HepG2 (cell line): Measurements from ENCODE around the gene TIMM9. TPM values are rescaled to one million over a fixed set of nuclear protein-coding genes. Genes with fewer than 3 reads are reported as not detected.

Experiments
- ATAC-seq: fragments of 200-7000 bp; cut with Tn5 transposase; 3 replicates; pipeline ENCODE4 v1.9.1; 2020; ENCODE audit warnings: mild to moderate bottlenecking, moderate library complexity
- BruUV-seq: library from RNA; stranded (reverse); fragments of 400-500 nt; replicated peaks from 2 replicates; lab custom pipeline; 2021; lab: Mats Ljungman, UMichigan
- CTCF ChIA-PET: fragments of 300-600 bp; formaldehyde crosslinking; extraction: SDS; loops from one replicate; lab custom pipeline; 2021; ENCODE audit warnings: low total read pairs, inconsistent platforms, low intra/inter-chr PET ratio; lab: Yijun Ruan, JAX
- POLR2A ChIA-PET: fragments of 350-600 bp; sonication (Branson Sonifier 250); formaldehyde crosslinking; loops from one replicate; lab custom pipeline; 2020; ENCODE audit warnings: antibody characterized with exemption, inconsistent platforms; lab: Yijun Ruan, JAX
- DNase-seq: peaks from one replicate; pipeline ENCODE4 v3.0.0-alpha.2; 2015; ENCODE audit warnings: low spot score
- FAIRE-seq: peaks from 3 replicates; lab custom pipeline; 2011; peaks lifted over from hg19 to GRCh38; lab: Jason Lieb, UNC
- H2AFZ ChIP-seq: one replicate; pipeline ENCODE4 v1.6.1; 2011; ENCODE audit warnings: low read length, inconsistent platforms
- H3K27ac ChIP-seq: fragments of 300-600 bp; 3 replicates; pipeline ENCODE4 v1.8.0; 2011; ENCODE audit warnings: mixed run types, mild to moderate bottlenecking, mixed read lengths, low read length, inconsistent platforms; ENCODE audit not compliant: insufficient read depth; ENCODE audit errors: extremely low read length
- H3K27me3 ChIP-seq, 2 experiments: fragments of 200-600 bp in 1 of 2; 2 replicates in 1 of 2; 3 replicates in 1 of 2; pipeline versions ENCODE4 v1.6.0 to v1.8.0; 2011; ENCODE audit warnings: low read length in 2 of 2, mild to moderate bottlenecking in 2 of 2, moderate library complexity in 2 of 2, inconsistent platforms in 1 of 2; ENCODE audit not compliant: insufficient read depth in 2 of 2, control insufficient read depth in 1 of 2
- H3K36me3 ChIP-seq, 2 experiments: fragments of 200-600 bp in 1 of 2; replicated peaks in 1 of 2; 2 replicates in 1 of 2; 3 replicates in 1 of 2; pipeline versions ENCODE4 v1.5.1 to v1.8.0; 2011; ENCODE audit warnings: low read length in 2 of 2, inconsistent platforms in 1 of 2; ENCODE audit not compliant: insufficient read depth in 2 of 2, control insufficient read depth in 1 of 2
- H3K4me1 ChIP-seq: 2 replicates; pipeline ENCODE4 v1.5.1; 2012; ENCODE audit warnings: low read length, inconsistent platforms; ENCODE audit not compliant: insufficient read depth
- H3K4me2 ChIP-seq: 2 replicates; pipeline ENCODE4 v1.6.0; 2011; ENCODE audit warnings: low read depth, low read length, inconsistent platforms
- H3K4me3 ChIP-seq, 3 experiments: fragments of 200-600 bp in 1 of 3; sonication (generic), shearing (Covaris generic) in 1 of 3; replicated peaks in 1 of 3; 2 replicates each; pipeline ENCODE4 v1.5.1; 2011 to 2016; ENCODE audit warnings: low read length in 3 of 3, inconsistent platforms in 2 of 3, low read depth in 2 of 3, mild to moderate bottlenecking in 2 of 3, control low read depth in 1 of 3, mixed read lengths in 1 of 3; ENCODE audit not compliant: insufficient read depth in 1 of 3
- H3K79me2 ChIP-seq: one replicate; pipeline ENCODE4 v1.6.1; 2011; ENCODE audit warnings: low read length, inconsistent platforms; ENCODE audit not compliant: insufficient read depth
- H3K9ac ChIP-seq: 2 replicates; pipeline ENCODE4 v1.6.0; 2011; ENCODE audit warnings: mild to moderate bottlenecking, low read depth, low read length, inconsistent platforms; ENCODE audit not compliant: insufficient read depth
- H3K9me3 ChIP-seq: 2 replicates; pipeline ENCODE4 v1.5.1; 2012; ENCODE audit warnings: mild to moderate bottlenecking, low read length
- H4K20me1 ChIP-seq: 2 replicates; pipeline ENCODE4 v1.6.0; 2011; ENCODE audit warnings: inconsistent platforms, mild to moderate bottlenecking, low read length, moderate library complexity; ENCODE audit not compliant: insufficient read depth
- GATAD2A ChIP-seq: IDR thresholded peaks from 2 replicates; pipeline ENCODE4 v1.6.1; 2016
- HHEX ChIP-seq: IDR thresholded peaks from 2 replicates; pipeline ENCODE4 v1.6.1; 2016; ENCODE audit warnings: control low read depth
- HOXA5 ChIP-seq: sonication (generic); formaldehyde crosslinking; IDR thresholded peaks from 2 replicates; pipeline ENCODE4 v1.4.0; 2020; ENCODE audit warnings: missing genetic modification reagents
- PHF20 ChIP-seq: sonication (generic); formaldehyde crosslinking; IDR thresholded peaks from 2 replicates; pipeline ENCODE4 v1.5.0; 2020; ENCODE audit warnings: mild to moderate bottlenecking, missing genetic modification reagents
- SMAD3 ChIP-seq: sonication (generic); formaldehyde crosslinking; IDR thresholded peaks from 2 replicates; pipeline ENCODE4 v1.4.0; 2020; ENCODE audit warnings: missing genetic modification reagents
- SSRP1 ChIP-seq: IDR thresholded peaks from 2 replicates; pipeline ENCODE4 v1.6.1; 2016; ENCODE audit warnings: control low read depth
- TCF7 ChIP-seq: sonication (generic); IDR thresholded peaks from 2 replicates; pipeline ENCODE4 v1.6.1; 2016; ENCODE audit warnings: antibody characterized with exemption, low read depth
- THAP11 ChIP-seq: IDR thresholded peaks from 2 replicates; pipeline ENCODE4 v1.6.1; 2016; ENCODE audit warnings: missing biosample characterization, missing genetic modification reagents
- ZSCAN22 ChIP-seq: sonication (generic); formaldehyde crosslinking; IDR thresholded peaks from 2 replicates; pipeline ENCODE4 v1.4.0; 2020; ENCODE audit warnings: mild to moderate bottlenecking, missing genetic modification reagents
- WGBS: methylation state at CpG from one replicate; pipeline ENCODE4 v1.1.6; 2017; ENCODE audit warnings: low lambda C conversion rate; 5-methylcytosine and 5-hydroxymethylcytosine counted together
- in situ Hi-C: cut with HindIII; loops from 2 replicates; pipeline ENCODE4 v1.10.0; 2017; ENCODE audit warnings: low pct_unique_long_range_greater_than_20kb; ENCODE audit not compliant: extremely low pct_ligation_motif_present
- intact Hi-C: fragments of 100-400 bp; cut with micrococcal nuclease; formaldehyde crosslinking; loops from one replicate; pipeline ENCODE4 v1.10.0; 2022; ENCODE audit not compliant: unreplicated experiment
- polyA plus RNA-seq, 8 experiments: library from polyadenylated mRNA; depleted of rRNA in 3 of 8; stranded (reverse) in 7 of 8; unstranded in 1 of 8; fragments of >200 nt; fragmentation: Illumina TruSeq in 4 of 8; extraction: Trizol in 4 of 8; gene quantifications; 2 replicates each; pipeline versions ENCODE4 v1.2.1 to v1.2.3, GENCODE V29; 2011 to 2016; ENCODE audit warnings: low read depth in 4 of 8, missing spikeins in 1 of 8, mixed read lengths in 1 of 8; ENCODE audit not compliant: insufficient read depth in 1 of 8
- total RNA-seq, 5 experiments: library from RNA; depleted of rRNA; stranded (reverse); fragments of >200 nt; fragmentation: Illumina TruSeq; extraction: Trizol; gene quantifications; 2 replicates each; pipeline ENCODE4 v1.2.3, GENCODE V29; 2016; ENCODE audit warnings: low read depth in 1 of 5
- TF ChIP-seq, protein P1 (sequence below): IDR thresholded peaks from 2 replicates; pipeline ENCODE4 v1.6.1; 2016; ENCODE audit warnings: mild to moderate bottlenecking
- TF ChIP-seq, protein P2 (sequence below): sonication (generic); formaldehyde crosslinking; IDR thresholded peaks from 2 replicates; pipeline ENCODE4 v1.4.0; 2020; ENCODE audit warnings: mild to moderate bottlenecking, missing genetic modification reagents
- TF ChIP-seq, protein P3 (sequence below): sonication (generic); formaldehyde crosslinking; conservative IDR thresholded peaks from 2 replicates; pipeline ENCODE4 v1.8.0; 2022; ENCODE audit warnings: missing genetic modification reagents

The TIMM9 gene
- total and polyA plus RNA-seq, 2 of the 13 experiments (the other 11 are each of a cell fraction or from before 2014, with no cell fraction given), result 30.5 to 42.5 TPM

- Histone ChIP-seq H3K9me3 (no peaks in the 10 kb centered on the region), H3K4me1 (no peaks in the 10 kb centered on the region), H2AFZ (no peak overlapping the region), H3K36me3 (peaks cover 5 to 38% of the 10 kb centered on the region in 2 experiments; a peak in 4 of 5 replicates), H3K27me3 (no peaks in the 10 kb centered on the region), H3K4me2 (no peak overlapping the region), H3K9ac (no peak overlapping the region), H3K79me2 (no peaks in the 10 kb centered on the region), H4K20me1 (no peaks in the 10 kb centered on the region), H3K4me3 (no peak overlapping the region), H3K27ac (no peak overlapping the region)
- no TSS peak for BruUV-seq
- intact Hi-C loops (no loop called here), in situ Hi-C loops (no loop called here)
- ATAC-seq (no peak), FAIRE-seq (no peak), DNase-seq (no peak)
- ChIA-PET POLR2A (no interaction called here), CTCF (no interaction called here)
- TF ChIP-seq HOXA5, result no peak
- TF ChIP-seq, protein P1, sequence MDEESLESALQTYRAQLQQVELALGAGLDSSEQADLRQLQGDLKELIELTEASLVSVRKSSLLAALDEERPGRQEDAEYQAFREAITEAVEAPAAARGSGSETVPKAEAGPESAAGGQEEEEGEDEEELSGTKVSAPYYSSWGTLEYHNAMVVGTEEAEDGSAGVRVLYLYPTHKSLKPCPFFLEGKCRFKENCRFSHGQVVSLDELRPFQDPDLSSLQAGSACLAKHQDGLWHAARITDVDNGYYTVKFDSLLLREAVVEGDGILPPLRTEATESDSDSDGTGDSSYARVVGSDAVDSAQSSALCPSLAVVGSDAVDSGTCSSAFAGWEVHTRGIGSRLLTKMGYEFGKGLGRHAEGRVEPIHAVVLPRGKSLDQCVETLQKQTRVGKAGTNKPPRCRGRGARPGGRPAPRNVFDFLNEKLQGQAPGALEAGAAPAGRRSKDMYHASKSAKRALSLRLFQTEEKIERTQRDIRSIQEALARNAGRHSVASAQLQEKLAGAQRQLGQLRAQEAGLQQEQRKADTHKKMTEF (CRISPR knock-in tag), result no peak
- 96% methylated on average over 5 of the region's 5 CpGs for WGBS
Observed at GRCh38 chr14:58439476-58439875, 12.1 kb upstream of the TIMM9 start.

DNA sequence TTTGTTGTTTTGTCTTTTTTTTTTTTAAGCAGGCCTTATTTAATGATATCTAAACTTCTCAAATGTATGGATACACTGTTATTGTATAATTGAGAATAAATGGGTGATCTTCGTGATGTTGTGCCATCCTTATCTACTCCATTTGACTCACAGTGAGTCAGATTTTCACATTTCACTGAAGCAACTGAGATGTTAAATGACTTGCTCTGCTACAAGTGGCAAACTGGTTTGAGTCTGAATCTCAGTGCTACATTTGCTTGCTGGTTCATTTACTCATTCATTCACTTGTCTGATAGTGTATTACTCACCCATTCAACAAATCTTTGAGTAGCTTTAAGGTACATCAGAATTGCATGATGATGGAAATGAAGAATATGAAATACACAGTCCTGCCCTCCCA, 2.8 kb upstream of the TIMM9 start:
- H3K79me2 ChIP-seq, result peaks cover 44% of the 10 kb centered on the region
- no peak for FAIRE-seq
- intact Hi-C loops (no loop called here), in situ Hi-C loops (no loop called here)
- H3K4me1 ChIP-seq, result peaks cover 32% of the 10 kb centered on the region
- H3K27ac ChIP-seq, result no peak overlapping the region
- ChIA-PET POLR2A (no interaction called here), CTCF (no interaction called here)
- no peak for ATAC-seq
- no TSS peak for BruUV-seq
- H3K9me3 ChIP-seq, result no peaks in the 10 kb centered on the region
- H2AFZ ChIP-seq, result no peak overlapping the region
- H4K20me1 ChIP-seq, result no peaks in the 10 kb centered on the region
- H3K36me3 ChIP-seq, result peaks cover 1 to 23% of the 10 kb centered on the region in 2 experiments; a peak in 4 of 5 replicates
- peak overlapping the region; percentile 80; the same call in 1 of the 2 replicates for H3K4me2 ChIP-seq
- no peaks in the 10 kb centered on the region; a peak in 1 of 5 replicates for H3K27me3 ChIP-seq
- H3K9ac ChIP-seq, result no peak overlapping the region
- no peak for DNase-seq
- H3K4me3 ChIP-seq, result no peak overlapping the region; a peak in 1 of 6 replicates
- 84% methylated on average over 1 of the region's 1 CpG for WGBS
- TF ChIP-seq PHF20 (CRISPR knock-in tag), result no peak
- TF ChIP-seq TCF7, result no peak
- TF ChIP-seq ZSCAN22 (CRISPR knock-in tag), result no peak
- TF ChIP-seq THAP11 (CRISPR knock-in tag), result no peak
- no peak for TF ChIP-seq SSRP1
- TF ChIP-seq, protein P2, sequence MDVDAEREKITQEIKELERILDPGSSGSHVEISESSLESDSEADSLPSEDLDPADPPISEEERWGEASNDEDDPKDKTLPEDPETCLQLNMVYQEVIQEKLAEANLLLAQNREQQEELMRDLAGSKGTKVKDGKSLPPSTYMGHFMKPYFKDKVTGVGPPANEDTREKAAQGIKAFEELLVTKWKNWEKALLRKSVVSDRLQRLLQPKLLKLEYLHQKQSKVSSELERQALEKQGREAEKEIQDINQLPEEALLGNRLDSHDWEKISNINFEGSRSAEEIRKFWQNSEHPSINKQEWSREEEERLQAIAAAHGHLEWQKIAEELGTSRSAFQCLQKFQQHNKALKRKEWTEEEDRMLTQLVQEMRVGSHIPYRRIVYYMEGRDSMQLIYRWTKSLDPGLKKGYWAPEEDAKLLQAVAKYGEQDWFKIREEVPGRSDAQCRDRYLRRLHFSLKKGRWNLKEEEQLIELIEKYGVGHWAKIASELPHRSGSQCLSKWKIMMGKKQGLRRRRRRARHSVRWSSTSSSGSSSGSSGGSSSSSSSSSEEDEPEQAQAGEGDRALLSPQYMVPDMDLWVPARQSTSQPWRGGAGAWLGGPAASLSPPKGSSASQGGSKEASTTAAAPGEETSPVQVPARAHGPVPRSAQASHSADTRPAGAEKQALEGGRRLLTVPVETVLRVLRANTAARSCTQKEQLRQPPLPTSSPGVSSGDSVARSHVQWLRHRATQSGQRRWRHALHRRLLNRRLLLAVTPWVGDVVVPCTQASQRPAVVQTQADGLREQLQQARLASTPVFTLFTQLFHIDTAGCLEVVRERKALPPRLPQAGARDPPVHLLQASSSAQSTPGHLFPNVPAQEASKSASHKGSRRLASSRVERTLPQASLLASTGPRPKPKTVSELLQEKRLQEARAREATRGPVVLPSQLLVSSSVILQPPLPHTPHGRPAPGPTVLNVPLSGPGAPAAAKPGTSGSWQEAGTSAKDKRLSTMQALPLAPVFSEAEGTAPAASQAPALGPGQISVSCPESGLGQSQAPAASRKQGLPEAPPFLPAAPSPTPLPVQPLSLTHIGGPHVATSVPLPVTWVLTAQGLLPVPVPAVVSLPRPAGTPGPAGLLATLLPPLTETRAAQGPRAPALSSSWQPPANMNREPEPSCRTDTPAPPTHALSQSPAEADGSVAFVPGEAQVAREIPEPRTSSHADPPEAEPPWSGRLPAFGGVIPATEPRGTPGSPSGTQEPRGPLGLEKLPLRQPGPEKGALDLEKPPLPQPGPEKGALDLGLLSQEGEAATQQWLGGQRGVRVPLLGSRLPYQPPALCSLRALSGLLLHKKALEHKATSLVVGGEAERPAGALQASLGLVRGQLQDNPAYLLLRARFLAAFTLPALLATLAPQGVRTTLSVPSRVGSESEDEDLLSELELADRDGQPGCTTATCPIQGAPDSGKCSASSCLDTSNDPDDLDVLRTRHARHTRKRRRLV, result no peak
- TF ChIP-seq HHEX (CRISPR knock-in tag), result no peak
- TF ChIP-seq, protein P3, sequence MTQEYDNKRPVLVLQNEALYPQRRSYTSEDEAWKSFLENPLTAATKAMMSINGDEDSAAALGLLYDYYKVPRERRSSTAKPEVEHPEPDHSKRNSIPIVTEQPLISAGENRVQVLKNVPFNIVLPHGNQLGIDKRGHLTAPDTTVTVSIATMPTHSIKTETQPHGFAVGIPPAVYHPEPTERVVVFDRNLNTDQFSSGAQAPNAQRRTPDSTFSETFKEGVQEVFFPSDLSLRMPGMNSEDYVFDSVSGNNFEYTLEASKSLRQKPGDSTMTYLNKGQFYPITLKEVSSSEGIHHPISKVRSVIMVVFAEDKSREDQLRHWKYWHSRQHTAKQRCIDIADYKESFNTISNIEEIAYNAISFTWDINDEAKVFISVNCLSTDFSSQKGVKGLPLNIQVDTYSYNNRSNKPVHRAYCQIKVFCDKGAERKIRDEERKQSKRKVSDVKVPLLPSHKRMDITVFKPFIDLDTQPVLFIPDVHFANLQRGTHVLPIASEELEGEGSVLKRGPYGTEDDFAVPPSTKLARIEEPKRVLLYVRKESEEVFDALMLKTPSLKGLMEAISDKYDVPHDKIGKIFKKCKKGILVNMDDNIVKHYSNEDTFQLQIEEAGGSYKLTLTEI (CRISPR knock-in tag), result no peak
- TF ChIP-seq GATAD2A (CRISPR knock-in tag), result no peak
- no peak for TF ChIP-seq SMAD3 (CRISPR knock-in tag)
